NAMALWA (cell line): ENCODE measurements around the gene MRPS6.
A peak's percentile ranks its signal among the peaks of the same experiment; 100 is the strongest.

Experiments
- DNase-seq: peaks from one replicate; pipeline ENCODE4 v3.0.0-alpha.2; 2015; ENCODE audit warnings: low spot score

Gene MRPS6

DNA sequence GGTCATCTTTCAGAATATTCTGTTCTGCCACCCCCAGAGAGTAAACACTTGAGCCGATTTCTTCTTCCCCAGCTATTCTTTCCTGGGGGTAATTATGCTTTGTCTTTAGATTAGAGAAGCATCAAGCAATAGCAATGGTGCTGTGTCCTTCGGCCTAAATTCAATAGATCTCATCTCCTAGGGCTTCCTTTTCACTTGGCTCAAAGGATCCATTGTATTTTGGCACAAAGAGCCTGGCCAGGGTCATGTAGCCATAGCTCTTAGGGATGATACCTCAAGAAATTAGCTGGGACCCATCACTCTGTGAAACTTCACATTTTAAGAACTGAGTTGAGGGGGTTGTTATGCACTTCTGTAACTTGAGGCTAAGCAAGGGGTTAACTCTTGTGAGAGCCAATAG, 27.0 kb downstream of the MRPS6 start:
- DNase-seq, result no peak

DNA sequence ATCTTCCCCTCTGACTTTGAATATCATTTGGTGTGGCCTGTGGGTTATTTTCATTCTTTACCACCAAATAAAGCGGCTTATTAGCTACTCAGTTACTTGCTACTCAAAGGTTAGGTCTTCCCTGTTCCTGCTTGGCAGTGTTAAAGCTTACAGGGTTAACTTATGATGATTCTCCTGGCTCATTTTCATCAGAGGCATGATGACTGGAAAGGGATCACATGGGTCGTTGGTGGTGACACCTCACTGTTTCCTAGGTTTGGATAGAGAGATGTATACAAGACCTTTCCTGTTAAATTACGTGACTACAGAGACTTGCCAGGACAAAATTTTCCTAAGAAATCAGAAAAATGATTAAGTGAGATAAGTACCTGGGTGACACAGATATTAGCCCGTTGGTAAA, 27.4 kb downstream of the MRPS6 start:
- no peak for DNase-seq

DNA sequence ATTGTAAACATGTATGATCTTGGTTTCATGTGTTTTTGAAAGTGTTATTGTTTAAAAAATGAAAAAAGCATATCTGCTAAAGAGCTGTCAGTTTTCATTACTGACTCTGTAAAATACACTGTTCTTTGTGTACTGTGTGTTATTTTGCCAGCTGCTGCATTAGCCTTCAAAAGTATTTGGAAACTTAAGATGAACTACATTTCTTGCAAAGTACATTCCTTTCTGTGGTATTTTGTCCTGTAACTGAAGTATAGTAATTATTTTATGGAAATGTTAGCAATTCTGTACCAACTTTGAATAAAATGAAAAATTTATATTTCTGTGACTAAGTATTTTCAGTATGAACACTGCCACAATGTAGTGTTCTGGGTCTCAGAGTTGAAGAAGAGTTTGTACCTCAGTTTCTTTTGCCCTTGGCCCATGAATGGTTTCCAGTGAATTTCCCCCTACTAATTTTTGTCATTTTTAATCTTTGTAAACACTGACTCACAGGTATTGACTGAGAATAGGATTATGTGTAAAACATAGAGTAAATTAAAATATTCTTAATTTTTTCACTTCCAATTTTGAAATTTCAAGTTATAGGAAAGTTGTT, 32.7 kb downstream of the MRPS6 start:
- no peak for DNase-seq

DNA sequence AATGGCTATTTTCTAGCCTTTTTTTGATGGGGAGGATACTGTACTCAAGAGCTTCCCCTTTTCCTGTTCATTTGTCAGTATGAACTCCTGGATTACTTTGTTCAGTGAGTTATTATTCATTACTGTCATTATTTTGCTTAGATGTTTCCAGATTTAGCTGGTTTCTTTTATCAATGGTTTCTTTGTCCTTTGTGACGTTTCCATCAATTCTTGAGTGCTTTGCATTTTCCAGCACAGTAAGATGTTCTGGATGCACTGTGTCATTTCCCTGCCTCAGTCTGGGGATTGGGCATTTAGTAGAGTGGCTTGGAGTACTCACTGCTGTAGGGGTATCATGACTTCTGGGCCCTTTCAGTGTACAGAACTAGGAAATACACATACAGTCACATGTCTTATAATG, 34.2 kb downstream of the MRPS6 start:
- no peak for DNase-seq

DNA sequence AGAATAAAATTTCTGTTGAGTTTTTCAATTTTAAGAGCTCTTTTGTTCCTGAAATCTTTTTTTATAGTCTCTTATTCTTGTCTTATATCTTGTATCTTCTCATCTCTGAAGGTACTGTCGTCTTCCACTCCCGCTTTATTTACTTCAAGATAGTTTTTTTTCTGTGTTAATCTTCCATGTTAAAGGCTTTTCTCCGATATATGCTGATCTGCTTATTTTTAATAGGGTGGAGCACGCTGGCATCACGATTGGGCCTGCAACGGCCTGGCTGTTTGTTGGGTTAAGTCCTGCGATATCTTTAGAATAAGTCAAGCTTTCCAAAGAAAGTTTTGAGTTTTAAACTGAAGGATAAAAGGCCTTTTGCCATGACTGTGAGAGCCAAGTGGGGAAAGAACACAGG, 35.7 kb downstream of the MRPS6 start:
- no peak for DNase-seq

DNA sequence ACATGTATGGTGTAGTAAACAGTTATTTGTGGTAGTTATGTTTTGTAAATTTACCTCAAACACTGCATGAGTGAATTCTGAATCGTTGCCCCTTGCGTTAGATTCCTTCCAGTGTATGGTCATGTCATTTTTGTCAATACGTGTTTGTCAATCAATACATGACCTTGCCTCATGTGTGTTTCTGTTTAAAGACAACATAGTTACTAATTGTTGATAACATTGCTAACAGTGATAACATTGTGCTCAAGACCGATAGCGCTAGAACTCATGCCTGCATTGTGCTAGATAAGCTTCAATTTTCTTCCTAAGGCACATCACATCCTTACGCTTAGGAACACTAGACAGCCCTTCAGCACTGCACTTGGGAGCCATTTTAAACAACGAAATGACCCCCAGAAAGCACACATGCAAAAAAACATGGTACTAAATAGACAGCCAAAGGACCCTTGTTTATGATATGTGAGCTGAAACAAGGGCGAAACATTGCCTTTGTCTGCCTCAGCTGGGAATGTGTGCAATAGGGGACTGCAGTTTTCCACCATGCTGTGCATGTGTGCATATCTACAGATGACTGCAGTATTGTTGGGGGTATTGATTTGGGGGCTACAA, 37.3 kb downstream of the MRPS6 start:
- no peak for DNase-seq

DNA sequence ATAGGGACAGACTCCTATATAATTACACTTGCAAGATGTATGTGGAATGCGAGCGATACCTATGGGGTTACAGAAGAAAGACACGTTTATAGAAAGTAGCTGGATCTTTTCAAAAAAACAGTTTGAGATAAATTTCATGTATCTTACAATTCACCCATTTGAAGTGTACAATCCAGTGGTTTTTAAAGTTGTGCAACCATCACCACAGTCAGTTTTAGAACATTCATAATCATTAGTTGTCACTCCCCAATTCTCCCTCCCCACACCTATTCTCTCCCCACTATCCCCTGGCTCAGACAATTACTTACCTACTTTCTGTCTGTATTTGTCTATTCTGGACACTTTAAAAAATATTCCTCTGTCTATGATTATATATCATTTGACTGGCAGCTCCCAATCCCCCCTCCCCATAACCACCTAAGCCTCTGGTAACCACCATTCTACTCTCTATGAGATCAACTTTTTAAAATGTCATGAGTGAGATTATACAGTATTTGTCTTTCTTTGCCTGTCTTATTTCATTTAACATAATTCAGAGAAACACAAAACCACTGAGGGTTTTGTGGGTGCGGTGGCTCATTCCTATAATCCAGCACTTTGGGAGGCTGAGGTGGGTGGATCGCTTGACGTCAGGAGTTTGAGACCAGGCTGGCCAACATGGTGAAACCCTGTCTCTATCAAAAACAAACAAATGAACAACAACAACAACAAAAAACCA, 39.1 kb downstream of the MRPS6 start:
- DNase-seq, result no peak

DNA sequence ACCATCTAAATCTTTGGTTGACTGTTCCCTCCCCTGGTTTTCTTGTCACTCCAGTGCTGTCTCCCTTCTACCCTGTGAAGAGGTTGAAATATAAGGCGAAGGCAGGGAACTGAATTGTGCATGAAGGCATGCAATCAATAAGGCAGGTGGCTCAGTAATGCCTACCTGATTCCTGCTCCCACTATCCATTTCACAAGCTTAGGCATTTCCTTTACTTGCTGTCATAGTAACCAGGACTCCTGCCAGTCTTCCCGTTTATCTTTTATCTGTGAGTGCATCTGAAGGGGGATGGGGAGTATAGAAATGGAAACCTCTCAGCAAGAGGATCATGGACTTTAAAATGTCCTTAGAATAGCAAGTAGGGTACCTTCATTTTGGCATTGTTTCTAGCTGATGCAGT, 40.5 kb downstream of the MRPS6 start:
- no peak for DNase-seq

DNA sequence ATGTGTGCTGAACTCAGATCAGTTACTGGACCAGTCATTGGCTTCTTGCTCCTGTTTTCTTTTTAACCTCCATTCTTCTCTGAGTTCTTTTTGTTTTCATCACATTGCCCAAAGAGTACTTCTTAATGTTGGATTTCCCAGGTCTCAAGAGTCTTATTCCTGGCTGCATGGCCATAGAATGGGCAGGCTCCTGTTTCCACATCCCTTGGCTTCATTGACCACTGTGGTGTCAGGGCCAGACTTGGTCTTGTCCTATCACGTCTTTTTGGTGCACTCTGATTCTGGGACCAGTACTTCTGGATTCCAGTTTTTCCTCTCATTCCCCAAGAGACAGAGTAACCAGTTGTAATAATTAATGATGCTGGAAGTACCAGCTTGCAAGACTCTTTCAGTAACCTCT, 41.8 kb downstream of the MRPS6 start:
- no peak for DNase-seq

DNA sequence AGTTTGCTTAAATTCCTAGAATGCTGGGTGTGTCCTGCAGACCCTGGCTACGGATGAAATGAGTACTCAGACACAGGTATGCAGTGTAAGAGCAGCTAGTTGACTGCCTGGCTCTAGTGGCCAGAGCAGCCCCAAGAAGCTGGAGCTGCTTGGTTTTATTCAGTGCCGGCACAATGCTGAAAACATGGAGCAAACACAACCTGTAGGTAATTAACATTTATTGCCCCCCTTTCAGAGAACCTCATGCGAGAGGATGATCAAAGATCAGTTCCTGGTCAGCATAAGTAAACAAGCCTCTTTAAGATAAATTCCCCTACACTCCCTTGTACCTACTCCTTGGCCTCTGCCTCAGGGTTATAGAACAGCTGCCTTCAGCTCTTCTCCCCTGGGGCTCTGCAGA, 43.2 kb downstream of the MRPS6 start:
- no peak for DNase-seq

DNA sequence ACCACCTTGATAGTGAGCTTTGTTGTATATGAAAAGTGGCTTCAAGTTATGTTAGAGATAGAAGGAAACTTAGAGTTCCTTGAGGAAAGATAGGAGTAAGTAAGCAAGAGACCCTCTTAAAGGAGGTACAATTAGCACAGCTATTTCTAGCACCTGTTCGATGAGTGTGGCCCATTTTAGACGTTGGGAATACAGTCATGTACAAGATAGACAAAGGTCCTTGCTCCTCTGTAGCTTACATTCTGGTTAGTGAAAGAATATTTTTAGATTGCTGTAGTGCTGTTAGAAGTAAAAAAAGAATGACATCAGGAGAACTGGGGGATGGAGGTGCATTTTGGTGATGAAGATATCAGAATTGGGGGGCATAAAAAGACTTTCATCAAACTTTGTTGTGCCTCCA, 47.5 kb downstream of the MRPS6 start:
- no peak for DNase-seq

DNA sequence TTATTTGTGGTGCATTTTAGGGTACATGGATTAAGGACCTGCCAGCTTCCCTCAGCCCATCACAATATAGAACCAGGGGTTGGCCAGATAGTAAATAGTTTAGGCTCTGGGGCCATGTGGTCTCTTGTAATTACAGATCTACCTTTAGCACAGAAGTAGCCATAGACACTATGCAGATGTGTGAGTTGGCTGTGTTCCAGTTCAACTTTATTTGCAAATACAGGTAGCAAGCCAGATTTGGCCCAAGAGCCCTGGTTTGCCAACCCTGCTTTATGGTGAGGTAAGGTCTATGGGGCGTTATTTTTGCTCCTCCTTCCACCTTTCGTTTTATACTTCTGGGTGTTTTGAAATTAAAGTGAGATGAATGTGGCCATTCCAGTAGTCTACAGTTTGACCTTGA, 48.7 kb downstream of the MRPS6 start:
- no peak for DNase-seq

DNA sequence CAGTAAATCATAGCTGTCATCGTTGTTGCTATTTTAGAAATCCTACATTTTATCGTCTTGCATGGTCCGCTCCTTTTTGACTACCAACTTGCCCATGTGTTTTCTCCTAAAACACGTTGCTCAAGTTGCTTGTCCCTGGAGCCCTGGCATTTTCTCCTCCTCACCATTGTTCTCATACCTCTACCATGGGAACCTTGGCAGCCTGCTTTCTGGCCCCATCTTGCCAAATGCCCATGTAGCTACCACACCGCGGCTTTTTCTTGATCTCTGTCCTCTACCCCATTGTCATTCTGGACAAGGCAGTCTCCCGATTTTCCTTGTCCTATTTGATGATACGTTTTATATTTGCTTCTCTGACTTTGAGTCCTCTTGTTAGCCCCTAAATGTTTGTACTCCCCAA, 50.2 kb downstream of the MRPS6 start:
- DNase-seq, result no peak

DNA sequence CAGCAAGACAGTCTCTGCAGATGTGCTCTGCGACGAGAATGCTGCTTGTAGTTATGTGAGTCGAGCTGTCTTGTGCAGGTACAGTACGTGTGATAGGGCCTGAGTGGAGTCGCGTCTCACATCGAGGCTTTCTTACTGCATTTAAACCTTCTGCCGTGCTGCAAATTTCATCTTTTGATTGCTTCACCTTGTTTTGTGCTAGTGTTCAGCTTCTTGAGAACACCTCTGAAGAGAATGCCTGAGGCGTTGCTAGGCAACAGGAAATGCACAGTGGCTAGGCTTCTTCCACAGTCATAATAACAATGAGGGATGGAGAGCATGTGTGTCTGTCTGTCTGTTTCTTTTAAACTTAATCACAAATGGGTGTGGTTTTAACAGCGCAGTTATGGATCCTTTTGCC, 52.9 kb downstream of the MRPS6 start:
- DNase-seq, result no peak

DNA sequence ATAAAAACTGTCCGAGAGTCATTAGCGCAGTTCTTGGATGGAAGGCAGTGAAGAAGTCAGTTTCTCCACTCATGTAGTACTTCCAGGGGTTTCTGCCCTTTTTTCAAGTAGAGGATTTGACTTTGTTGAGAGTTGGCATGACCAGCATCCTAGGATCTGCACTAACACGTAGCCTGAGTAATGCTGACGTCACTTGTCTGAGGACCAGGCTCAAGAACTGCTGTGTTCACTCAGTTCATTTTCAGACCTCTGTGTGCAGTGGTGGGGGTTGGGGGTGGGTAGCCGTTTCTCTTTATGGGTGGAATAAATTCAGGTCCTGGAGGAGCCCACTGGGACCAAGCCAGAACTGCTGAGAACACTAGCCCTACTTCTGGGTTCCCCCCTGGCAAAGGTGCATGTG, 53.3 kb downstream of the MRPS6 start:
- DNase-seq, result no peak

DNA sequence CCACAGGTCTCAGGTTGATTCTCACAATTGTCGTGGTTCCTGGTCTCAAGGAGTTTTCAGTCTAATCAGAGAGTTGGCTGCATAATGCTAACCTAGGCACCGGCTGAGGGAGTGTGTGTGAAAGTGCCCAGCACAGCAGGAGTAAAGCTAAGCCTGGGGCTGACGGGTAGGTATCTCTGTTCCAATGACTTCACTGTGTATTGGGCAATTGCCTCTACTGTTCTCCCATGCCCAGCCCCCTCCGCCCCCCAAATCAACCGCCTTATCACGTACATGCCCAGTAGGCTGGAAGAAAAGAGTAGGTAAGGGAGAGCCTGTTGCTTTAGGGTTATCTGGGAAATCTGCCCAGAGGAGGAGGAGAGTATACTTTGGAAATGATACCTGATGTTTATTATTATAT, 54.7 kb downstream of the MRPS6 start:
- no peak for DNase-seq

DNA sequence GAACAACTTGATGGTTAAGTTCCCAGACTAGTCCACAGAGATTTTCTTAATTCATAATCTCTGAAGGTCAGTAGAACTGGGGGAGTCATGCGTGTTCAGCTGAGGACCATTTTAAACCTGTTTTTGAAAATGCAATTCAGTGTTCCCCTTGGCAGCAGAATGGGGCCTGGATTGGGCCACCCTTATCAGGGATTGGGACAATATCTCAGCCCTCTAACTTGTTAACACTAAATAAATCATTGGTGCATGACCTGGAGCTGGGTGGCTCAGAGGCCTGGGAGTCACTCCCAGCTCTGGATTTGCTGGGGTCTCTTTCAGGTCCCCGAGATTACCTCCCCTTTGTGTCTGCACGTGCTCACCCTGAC, 55.3 kb downstream of the MRPS6 start:
- no peak for DNase-seq

DNA sequence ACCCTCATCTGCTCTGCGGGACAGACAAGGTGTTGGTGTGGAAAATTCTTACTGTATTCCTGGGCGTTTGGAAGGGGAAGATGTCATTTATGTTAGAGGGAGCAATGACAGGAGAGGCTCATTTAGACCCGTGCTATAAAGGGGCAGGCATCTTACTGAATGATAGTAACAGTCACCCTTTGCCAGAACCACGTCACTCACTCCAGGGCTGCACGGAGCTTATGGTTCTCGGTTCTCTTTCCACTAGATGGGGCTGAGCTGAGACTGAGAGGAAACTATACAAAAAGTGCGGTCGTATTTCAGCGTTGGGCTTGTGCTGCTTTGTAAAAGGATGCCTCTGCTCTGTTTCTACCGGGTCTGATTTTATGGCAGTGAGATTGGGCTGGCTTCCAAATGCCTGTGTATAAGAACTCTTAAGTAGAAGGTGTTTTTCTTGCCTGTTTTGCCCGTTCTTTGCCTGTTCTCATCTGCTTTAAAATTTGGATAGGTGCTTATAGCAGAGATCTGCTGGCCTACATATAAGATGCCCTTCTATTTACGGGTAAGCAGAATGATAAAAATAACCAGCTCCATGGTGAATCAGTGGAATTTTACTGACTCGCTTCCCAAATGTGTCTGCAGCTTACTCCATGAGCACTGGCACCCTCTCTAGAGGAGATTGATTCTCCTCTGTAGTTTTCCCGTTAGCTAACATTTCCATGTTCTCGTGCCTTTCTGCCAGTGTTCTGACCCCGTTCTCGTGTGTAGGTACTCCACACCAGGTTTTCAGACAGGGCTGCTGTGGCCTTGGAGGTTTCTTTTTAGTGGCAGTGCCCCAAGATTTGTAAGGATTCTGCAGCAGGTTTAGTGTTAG, 55.9 kb downstream of the MRPS6 start:
- peak; percentile 5 for DNase-seq

DNA sequence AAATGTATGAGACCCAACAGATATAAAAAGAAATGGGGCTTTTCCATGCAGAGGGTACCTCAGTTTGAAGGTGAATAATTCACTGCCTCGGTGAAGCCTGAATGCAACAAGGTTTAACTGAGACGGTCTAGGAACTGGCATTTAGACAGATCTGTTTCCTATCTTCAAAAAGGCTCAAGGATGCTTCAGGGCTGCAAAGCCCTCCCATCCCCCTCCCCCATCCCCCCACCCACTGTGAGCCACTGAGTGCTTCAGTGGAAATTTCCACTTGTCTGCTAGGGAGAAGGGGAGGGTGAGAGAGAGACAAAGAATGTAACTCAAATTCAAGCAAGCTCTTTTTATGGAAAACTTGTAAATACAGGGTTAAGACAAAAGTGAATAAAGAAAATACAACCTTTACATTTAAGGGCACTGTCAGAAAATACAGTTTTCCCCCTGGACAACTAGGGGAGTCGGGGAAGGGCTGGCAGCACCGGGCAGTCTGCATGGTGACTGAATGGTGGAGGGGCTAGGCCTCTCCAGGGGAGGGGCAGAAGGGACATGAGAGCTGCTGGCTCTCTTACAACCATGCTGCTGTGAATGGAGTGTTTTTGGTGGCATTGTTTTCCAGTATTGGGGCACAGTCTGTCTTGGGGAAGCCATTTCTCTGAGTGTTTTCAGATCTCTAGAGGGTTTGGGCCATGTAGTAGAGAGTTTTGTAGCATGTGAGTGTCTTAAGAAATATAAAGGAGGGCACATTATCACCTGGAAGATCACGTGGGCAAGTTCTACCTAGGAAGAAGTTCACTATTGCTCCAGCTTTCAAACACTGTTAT, 56.7 kb downstream of the MRPS6 start:
- DNase-seq, result no peak

DNA sequence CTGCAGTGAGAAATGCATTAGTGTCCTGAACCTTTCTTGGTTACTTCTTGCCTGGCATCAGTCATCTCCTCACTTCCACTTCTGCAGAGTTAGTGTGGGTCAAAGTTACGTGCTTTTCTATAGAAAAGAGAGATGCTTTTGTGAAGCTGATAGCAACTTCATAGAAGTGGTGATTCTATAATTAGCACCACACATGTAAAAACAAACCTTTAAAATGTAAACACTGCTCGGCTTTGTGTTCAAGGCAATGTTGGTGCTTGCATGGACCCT, 57.3 kb downstream of the MRPS6 start:
- no peak for DNase-seq

DNA sequence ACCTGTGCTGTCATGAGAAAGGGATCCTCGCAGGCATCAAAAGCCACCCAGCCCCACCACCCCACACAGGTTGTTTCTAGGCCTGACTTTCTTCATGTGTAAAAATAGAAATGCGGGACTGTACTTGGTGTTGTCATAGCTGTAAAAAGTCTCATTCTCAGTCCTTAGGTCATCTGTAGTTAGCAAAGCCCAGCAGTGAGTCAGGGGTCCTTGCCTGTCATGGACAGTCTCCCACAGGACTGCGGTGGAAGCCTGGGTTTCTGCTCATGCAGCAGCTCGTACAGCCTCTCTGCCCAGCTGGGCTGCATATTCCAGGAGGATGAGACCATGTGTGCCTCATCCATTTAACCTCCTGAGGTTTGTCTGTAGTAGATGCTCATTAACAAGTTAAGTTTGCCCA, 58.2 kb downstream of the MRPS6 start:
- DNase-seq, result no peak

DNA sequence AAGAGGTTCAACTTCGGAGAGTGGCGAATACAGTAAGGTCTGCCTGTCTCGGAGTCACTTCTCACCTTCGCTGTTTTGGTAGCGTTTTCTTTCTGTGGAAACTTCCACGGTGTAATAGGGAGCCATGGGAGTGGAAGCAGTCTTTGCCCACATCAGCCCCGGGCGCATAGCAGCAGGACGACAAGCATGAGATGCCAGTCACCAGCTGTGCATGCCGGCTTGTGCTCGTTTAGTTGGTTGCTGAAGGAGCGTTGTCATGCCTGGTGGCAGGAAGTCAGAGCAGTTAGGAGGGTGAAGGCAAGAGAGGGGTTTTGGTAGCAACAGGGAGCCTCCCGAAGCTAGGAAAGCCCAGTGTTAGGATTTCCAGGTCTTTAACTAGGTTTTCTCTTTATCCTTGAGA, 58.8 kb downstream of the MRPS6 start:
- no peak for DNase-seq
